Stimulated activated naive CD8-positive, alpha-beta T cell treated with anti-CD3 and anti-CD28 coated beads, Interleukin-15, Interleukin-2, amounts not matched to agents 100 U/mL and 50 U/mL, for 24 hours (primary cell): Measurements from ENCODE around the gene MADCAM1.

ENCODE experiments used
- ATAC-seq: fragments of 150-1000 bp; cut with Tn5 transposase; one replicate; pipeline ENCODE4 v1.10.0; 2021
- DNase-seq: peaks from one replicate; pipeline ENCODE4 v3.0.0; 2021

The MADCAM1 gene

GRCh38 chr19:508204-509150 lies 12.2 kb downstream of the MADCAM1 start:
- ATAC-seq: no peak
- no peak for DNase-seq

GRCh38 chr19:510606-511100 lies 14.4 kb downstream of the MADCAM1 start:
- ATAC-seq: peak; percentile 55
- peak; percentile 97 for DNase-seq

- DNase-seq (peak; percentile 81), ATAC-seq (peak; percentile 48)
Observed at GRCh38 chr19:511101-511851, 15.0 kb downstream of the MADCAM1 start.

GRCh38 chr19:512547-513365 lies 16.5 kb downstream of the MADCAM1 start:
- ATAC-seq (no peak), DNase-seq (no peak)

- DNase-seq: no peak
- ATAC-seq: no peak
Observed at GRCh38 chr19:513368-514165, 17.3 kb downstream of the MADCAM1 start.

GRCh38 chr19:514166-514663 lies 17.9 kb downstream of the MADCAM1 start:
- ATAC-seq: no peak
- DNase-seq: no peak

- peak; percentile 14 for ATAC-seq
- DNase-seq: no peak
Observed at GRCh38 chr19:517721-518597, 21.7 kb downstream of the MADCAM1 start.

- peak; percentile 63 for DNase-seq
- peak; percentile 81 for ATAC-seq
Observed at GRCh38 chr19:518598-519231, 22.4 kb downstream of the MADCAM1 start.

- DNase-seq (no peak), ATAC-seq (no peak)
Observed at GRCh38 chr19:519449-519865, 23.2 kb downstream of the MADCAM1 start.

GRCh38 chr19:522726-523125 lies 26.4 kb downstream of the MADCAM1 start:
- ATAC-seq (no peak), DNase-seq (no peak)

GRCh38 chr19:524062-524674 lies 27.9 kb downstream of the MADCAM1 start:
- no peak for ATAC-seq
- DNase-seq: no peak

GRCh38 chr19:525029-525428 lies 28.7 kb downstream of the MADCAM1 start:
- no peak for DNase-seq

GRCh38 chr19:525857-526419 lies 29.7 kb downstream of the MADCAM1 start:
- ATAC-seq (no peak), DNase-seq (no peak)

More at GRCh38 chr19:525029-525428, 28.7 kb downstream of the MADCAM1 start:
- ATAC-seq: no peak

- DNase-seq: no peak
- no peak for ATAC-seq
Observed at GRCh38 chr19:530134-531008, 34.1 kb downstream of the MADCAM1 start.

GRCh38 chr19:531009-531752 lies 34.9 kb downstream of the MADCAM1 start:
- peak; percentile 93 for DNase-seq
- ATAC-seq: peak; percentile 80

GRCh38 chr19:531753-532560 lies 35.7 kb downstream of the MADCAM1 start, which contains the start of gene CDC34:
CDC34 (plus strand) TSS chr19:531760; CDS start chr19:531932, 172 bp downstream.
- DNase-seq: no peak
- no peak for ATAC-seq
